Epithelial cell of proximal tubule (primary cell): Measurements from ENCODE around the gene MTCH2. TPM values are rescaled to one million over a fixed set of nuclear protein-coding genes. Genes with fewer than 3 reads are reported as not detected.

Experiments used
- DNase-seq: peaks from one replicate; pipeline ENCODE4 v3.0.0-alpha.2; 2011; ENCODE audit warnings: low read depth
- H3K4me3 ChIP-seq: 2 replicates; pipeline ENCODE4 v1.5.1; 2011; ENCODE audit warnings: low read depth, mild to moderate bottlenecking, low read length
- CTCF ChIP-seq: conservative IDR thresholded peaks from 2 replicates; pipeline ENCODE4 v1.5.1; 2012; ENCODE audit warnings: low read depth, mild to moderate bottlenecking, low read length
- total RNA-seq: library from RNA; depleted of rRNA; stranded (reverse); fragments of >200 nt; gene quantifications from 2 replicates; pipeline ENCODE4 v1.2.3, GENCODE V29; 2015

The MTCH2 gene
- total RNA-seq, 1 donor from 2014 or later = 160 TPM

- no peak for TF ChIP-seq CTCF
- DNase-seq = no peak
- H3K4me3 ChIP-seq = no peak overlapping the region
Observed at GRCh38 chr11:47611348-47611794, 31.0 kb downstream of the MTCH2 start.

GRCh38 chr11:47609675-47610074 is 32.7 kb downstream of the MTCH2 start:
- DNase-seq = no peak
- no peak for TF ChIP-seq CTCF
- no peak overlapping the region for H3K4me3 ChIP-seq

GRCh38 chr11:47607380-47607779 is 35.0 kb downstream of the MTCH2 start:
- no peak for TF ChIP-seq CTCF
- DNase-seq = no peak

GRCh38 chr11:47606731-47607130 is 35.6 kb downstream of the MTCH2 start:
- no peak for TF ChIP-seq CTCF
- no peak for DNase-seq
- H3K4me3 ChIP-seq = no peak overlapping the region

More at GRCh38 chr11:47607380-47607779, 35.0 kb downstream of the MTCH2 start:
- H3K4me3 ChIP-seq = no peak overlapping the region

- DNase-seq = no peak
- H3K4me3 ChIP-seq = no peak overlapping the region
- TF ChIP-seq CTCF = no peak
Observed at GRCh38 chr11:47605921-47606320, 36.4 kb downstream of the MTCH2 start.

- no peak for DNase-seq
- no peak for TF ChIP-seq CTCF
- H3K4me3 ChIP-seq = no peak overlapping the region
Observed at GRCh38 chr11:47603295-47603694, 39.1 kb downstream of the MTCH2 start.

GRCh38 chr11:47599902-47600301 is 42.5 kb downstream of the MTCH2 start:
- H3K4me3 ChIP-seq = no peak overlapping the region
- TF ChIP-seq CTCF = no peak
- no peak for DNase-seq
